Measurements from ENCODE around the gene S100A8.
"Not testable (repeated sequence)": the region's sequence is repeated elsewhere in the genome, so short reads cannot be mapped to it uniquely, and the experiment has no call there.

Gene S100A8

DNA sequence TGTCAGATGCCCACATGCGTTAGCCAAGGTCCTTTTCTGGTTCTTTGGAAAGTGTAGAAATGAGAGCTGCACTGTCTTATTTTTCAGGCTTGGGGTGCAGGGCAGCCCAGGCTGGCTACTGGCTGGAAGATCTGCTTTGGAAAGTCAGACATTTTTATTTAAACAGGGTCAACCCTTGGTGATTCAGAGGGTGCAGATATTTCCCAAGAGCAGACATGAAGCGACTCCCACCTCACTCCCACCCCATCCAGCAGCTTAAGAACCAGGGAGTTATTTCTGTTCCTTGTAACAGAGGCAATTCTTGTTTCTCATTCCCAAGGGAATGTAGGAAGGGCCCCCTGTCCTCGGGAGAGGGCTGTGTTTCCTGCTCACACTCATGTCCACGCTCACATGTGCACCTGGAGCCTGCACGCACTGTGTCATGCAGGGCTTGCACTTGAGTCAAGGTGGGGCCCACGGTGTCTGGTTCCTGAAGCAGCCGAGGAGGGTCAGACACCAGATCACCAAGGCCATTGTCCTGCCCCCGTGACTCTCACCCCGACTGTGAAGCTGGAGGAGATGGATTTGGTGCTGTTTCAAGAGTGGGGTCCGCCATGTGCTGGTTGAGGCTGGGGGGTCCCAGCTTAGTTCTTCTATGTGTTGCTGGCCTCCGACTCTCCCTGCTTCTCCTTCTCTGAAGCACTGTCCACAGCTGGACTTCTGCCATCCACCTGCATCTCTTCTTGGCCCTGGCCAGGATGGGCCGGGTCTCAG, 26.4 kb upstream of the S100A8 start:
- DNase-seq (ENCODE audit: low read depth) = no peak

DNA sequence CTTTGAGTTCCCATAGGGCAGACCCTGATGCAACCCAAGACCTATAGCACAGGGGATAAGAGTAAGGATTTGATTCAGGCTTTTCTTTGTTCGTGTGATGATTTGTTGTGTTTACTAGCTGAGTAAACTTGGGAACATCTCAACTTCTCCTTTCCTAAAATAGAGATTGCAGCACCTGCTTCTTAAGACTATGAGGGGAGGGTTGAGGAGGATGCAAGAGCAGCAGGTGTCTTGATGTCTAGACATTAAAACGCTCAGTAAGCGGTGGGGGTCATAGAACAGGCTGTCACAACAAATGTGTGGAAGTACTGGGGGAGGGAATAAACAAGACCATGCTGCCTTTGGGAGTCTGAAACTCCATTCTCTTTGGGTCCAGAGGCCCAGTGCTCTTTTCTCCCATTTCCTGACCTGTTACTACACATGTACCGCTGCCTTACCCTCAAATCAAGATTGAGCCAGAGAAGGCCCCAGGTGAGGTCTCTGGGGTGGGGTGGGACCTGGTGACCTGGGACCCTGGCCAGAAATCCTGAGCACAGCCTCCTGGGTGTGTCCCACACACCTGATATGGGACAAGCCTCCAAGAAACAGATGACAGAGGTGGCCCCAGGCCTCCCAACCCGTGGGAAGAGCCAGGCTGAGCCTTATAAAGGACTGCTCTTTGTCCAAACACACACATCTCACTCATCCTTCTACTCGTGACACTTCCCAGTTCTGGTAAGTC, 25.1 kb upstream of the S100A8 start, which contains the start of gene S100A7A:
S100A7A (plus strand) TSS at position 671 of the 721 bp plus-strand sequence. CDS start 1,563 bp downstream, outside the sequence.
- no peak for DNase-seq (ENCODE audit: low read depth)

DNA sequence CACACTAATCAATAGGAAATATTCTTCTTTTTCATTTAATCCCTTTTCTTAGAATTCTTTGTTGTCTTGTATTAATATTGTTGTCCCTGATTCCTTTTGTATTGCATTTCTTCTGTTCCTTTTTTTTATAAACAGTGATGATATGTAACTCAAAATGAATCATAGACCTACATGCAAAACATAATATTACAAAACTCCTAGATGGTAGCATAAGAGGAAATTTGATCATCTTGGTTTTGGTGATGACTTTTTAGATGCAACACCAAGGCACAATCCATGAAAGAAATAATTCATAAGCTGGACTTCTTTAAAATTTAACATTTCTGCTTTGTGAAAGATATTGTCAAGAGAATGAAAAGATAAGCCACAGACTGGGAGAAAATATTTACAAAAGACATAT, 23.1 kb upstream of the S100A8 start:
- DNase-seq (ENCODE audit: low read depth) = not testable (repeated sequence)

DNA sequence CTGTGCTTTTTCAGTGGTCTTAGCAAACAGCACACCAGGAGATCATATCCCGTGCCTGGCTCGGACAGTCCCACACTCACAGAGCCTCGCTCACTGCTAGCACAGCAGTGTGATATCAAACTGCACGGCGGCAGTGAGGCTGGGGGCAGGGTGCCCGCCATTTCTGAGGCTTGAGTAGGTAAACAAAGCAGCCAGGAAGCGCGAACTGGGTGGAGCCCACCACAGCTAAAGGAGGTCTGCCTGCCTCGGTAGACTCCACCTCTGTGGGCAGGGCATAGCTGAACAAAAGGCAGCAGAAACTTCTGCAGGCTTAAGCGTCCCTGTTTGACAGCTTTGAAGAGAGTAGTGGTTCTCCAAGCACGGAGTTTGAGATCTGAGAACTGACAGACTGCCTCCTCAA, 16.4 kb upstream of the S100A8 start:
- not testable (repeated sequence) for DNase-seq (ENCODE audit: low read depth)

DNA sequence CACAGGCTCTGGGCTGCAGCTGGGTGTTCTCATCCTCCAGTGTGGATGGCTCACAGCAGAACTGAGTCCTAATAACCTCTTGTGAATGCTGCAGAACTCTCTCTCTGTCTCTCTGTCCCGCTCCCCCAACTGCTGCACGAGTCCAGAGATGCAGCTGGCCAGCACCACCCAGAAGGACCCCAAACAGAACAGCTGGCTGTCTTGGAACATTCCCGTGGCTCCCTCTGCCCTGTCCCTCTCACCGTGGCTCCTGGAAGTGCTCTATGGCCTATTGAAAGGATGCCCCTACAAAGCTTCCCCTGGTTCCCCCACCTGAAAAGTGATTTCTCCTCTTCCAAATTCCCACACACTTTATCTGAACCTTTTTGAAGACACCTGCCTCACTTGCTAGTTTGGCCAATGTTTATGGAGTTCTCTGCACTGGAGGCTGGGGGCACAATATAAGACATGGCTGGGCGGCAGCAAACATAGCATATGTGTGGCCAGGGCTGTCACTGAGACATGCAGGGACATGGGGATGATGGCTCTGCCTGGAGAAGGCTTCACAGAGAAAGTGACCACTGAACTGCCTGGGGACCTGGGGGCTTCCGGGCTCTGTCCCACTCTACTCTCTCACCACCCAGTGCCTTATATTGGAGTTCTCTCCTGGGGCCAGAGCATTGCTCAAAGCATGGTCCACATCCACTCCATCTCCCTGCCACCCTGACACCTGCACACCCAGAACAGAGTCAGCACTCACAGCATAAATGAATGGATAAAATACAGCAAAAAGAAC, 15.1 kb upstream of the S100A8 start:
- not testable (repeated sequence) for DNase-seq (ENCODE audit: low read depth)

DNA sequence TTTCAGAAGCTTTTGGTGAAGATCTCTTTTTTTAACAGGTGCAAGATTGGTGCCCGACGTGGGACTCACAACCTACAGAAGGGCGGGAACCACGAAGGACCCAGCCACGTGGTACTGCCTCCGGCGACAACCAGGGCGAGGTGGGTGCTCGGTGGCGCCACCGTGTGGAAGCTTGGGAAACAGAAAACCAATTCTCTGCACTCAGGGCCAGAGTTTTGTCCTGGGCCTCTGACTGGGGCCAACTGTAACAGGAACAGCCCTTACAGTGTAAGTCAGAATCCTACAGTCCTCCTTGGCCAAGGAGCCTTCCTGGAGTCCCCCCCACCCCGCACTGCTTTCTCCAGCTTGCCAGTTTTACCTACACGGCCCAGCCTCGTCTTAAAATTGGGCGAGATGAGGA, 13.9 kb upstream of the S100A8 start:
- peak; percentile 56 for DNase-seq (ENCODE audit: low read depth)

DNA sequence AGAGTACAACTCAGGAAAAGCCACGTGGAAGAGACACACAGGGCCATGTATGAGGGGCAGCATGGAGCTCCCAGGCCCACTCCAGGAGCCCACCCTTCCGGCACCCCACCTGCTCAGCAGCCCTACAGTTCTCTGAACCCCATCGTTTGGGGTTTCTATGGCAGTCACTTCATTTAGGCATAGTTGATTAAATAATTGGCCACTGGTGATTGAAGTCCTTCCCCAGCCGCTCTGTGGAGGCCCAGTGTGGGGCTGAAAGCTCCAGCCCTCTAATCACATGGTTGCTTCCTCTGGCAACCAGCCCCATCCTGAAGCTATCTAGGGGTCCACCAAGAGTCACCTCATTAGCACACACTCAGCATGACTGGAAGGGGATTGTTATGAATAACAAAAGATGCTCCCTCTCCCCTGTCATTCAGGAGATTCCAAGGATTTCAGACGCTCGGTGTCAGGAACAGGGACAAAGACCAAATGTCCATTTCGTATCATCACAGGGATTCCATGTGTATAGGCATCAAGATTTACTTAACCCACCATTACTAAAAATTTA, 13.3 kb upstream of the S100A8 start:
- DNase-seq (ENCODE audit: low read depth) = no peak

DNA sequence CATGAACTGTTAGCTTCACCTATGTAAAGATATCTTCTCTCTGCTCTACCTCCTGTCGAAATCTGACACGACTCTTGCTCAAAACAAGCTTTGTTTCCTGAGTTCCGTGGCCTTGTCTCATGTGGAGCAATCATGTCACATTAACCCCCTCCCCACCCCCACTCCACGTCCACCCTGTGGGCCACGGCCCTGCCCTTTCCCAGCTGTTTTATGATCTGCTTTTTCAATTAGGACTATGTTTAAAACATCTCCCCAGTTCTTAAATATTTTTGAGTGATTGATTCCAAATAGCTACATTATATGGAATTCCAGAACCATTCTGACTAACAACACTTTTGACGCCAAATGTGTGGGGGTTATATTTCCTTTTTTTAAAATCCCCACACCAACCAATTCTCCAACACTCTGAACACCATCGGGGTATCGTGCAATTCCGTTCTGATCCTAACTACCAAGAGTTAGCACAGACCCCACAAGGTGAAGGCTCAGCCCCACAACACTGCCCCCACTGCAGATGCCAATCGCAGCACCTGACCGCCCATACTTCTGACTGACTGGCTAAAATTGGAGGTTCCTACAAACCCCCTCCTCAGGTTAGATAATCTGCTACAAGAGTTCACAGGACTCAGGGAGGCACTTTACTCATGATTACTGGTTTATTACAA, 12.7 kb upstream of the S100A8 start:
- DNase-seq (ENCODE audit: low read depth) = no peak

DNA sequence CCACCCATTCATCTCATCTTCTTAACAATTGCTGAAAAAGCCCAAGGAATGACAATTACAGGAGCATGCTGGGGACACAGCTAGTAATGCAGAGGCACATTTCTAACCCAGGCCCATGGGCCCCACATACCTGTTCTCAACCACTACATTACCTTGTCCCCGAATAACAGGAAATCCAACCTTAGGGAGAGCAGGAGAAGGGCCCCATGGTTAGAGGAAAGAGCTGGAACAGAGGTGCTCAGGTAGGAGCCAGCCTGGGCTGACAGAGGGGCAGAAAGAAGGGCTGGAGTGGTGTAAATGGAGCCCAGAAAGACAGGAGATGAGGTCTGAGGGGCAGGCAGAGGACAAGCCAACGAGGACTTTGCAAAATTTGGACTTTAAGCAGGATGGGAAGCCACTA, 11.4 kb upstream of the S100A8 start:
- DNase-seq (ENCODE audit: low read depth) = no peak

DNA sequence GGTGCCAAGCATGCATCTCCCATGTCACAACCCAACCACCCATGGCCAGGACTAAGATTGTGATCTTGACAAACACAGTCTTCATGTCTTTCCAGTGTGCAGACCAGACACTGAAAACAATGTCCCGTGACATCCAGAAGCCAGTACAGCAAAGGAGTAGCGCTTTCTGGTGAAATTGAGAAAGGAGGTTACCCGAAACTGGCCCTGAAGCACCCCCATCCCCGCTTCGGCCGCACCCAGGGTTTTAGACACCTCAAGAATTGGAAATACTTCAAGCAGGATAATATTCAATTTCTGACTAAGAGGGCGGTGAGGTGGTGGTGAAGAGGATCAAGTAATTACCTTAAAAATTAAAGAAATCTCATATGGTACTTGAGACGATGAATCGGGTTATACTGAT, 10.6 kb upstream of the S100A8 start:
- no peak for DNase-seq (ENCODE audit: low read depth)

DNA sequence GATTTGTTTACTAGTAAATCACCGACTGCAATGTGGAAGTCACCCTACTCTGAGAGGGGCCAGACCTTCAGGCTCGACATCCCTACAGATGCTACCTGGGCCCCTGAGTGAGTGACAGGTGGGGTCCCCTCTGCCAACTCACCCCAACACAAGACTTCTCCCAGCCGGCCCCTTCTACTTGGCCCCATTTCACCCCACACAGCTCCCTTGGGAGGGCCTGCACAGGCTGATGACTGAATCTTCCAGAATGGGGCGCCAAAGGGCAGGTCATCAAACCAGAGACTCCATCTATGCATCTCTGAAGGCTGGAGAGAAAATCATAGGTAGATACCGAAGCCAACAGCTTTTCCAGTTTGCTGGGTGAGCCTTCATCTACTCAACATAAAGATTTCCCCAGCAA, 9.4 kb upstream of the S100A8 start:
- no peak for DNase-seq (ENCODE audit: low read depth)

DNA sequence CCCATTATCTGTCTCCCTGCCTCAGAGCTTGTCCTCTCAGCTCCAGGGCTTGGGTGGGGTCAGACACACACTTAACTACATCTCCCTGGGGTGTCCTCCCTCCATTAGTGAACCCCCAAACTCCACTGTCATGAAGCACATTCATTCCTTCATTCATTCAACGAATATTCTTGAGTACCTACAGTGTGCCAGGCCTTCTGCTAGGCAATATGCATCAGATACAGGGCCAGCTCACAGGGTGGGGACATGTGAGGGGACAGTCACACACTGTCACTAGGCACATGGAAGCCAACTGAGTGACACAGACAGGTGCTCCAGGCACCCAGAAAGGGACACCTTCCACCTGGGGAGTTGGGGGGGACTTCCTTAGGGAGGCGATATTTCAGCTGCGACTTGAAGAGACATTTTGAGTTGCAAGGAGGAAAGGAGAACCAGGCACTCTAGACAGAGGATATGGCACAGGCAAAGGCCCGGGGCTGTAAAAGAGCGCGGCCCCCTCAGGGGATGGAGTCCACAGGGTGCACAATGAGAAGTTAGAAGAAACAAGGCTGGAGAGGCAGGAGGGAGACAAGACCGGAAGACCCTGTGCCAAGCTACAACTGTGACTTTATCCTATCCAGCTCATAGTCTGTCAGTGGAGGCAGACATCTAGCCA, 8.7 kb upstream of the S100A8 start:
- DNase-seq (ENCODE audit: low read depth) = no peak

DNA sequence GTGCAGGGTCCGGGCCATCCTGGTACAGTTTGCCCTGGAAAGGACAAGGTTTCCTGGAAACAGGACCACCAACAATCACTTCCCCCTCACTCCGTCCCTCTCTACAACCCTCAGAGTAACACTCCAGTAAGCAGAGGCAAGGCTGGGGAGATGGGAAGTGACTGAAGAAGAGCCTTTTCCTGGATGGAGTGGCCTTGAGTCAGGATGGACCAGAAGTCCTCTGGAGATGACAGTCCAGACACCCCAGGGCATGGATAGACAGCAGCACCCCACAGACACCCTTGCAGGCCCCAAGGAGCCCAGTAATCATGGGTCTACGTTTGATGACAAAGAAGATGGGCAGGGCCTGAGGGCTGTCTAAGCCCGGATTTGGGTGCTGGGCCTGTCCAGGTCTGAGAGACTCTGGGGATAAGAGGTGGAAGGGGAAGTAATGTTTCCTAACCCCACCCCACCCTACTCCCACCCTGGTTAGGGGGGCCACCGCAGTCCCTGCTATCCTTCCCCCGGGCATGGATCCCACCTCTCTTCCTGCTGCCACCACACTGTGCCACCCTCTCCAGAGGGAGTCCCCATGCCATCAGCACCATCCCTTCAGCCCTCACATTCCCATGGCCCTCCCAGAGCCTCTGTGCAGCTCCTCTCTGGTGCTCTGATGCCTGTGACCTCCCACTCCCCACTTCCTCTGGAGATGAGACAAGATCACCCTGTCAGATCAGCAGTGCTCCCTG, 7.2 kb upstream of the S100A8 start:
- DNase-seq (ENCODE audit: low read depth) = no peak

DNA sequence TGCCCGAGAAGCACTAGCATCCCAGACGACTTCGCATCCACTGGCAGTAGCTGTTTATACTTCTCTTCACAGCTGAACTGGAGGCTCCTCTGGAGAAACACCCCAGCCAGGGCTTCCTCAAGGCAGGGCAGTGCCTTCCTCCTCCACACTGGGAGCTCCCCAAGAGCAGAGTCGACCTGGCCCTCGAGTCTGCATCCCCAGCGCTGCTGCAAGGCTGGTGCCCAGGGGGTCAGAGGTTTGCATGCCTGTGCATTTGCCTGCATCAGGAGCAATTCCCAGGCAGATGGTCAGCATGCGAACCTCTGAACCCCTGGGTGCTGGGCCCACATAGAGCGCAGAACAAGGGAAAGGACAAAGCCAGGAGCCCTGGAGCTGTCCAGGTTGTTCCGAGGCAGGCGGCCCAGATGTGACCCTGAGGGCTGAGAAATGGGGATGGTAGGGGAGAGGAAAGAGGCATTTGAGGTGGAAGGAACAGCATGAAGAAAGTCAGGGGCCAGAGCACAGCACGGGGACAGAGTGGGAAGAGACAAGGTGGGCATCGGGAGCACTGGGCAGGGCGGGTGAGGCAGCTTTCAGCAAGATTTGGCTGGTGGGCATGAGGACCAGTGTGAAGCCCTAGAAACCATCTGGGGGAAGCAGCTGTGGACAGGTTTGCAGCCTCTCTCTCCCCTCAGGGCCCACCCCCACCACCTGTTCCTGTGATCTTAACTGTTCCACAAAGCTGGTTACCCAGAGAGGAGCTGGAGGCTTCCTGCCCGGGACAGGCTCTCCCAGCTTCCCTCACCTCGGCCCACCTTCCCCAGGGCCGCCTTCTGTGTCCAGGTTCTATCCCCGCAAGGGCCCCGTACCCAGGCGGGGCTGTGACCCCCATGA, 6.4 kb upstream of the S100A8 start:
- no peak for DNase-seq (ENCODE audit: low read depth)

DNA sequence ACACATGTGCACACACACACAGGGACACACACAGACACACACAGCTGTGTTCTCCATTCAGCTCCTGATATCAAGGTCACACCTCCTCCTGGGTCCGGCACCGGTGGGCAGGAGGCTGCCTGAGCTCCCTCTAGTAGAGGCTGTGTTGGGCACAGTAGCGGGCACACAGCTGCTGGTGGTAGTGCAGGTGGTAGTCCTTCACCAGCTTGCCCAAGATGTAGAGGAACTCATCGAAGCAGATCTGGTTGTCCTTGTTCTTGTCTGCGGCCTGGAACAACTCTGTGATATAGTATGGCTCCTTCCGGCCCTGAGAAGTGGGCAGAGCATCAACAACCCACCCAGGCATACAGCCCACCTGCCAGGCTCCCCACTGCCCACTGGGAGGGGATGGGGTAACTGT, 5.6 kb upstream of the S100A8 start:
- DNase-seq (ENCODE audit: low read depth) = no peak

DNA sequence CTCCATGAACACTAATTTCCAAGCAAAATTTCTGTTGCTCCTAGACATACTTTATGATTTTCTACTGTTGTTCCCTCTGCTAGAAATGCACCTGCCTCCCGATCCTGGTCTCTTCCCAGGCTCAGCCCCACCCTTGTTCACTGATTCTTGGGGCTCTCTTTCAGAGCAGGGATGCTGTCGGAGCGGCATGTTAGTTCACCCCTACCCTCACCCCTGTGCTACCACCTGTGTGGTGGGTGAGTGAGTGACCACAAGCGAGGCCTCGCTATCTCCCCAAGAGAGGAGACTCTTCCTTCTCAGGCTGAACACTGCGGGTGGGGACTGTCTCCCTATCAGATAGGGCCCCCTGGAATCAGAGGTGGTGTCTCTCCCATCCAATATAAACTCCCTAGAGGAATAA, 4.9 kb upstream of the S100A8 start:
- DNase-seq (ENCODE audit: low read depth) = no peak

DNA sequence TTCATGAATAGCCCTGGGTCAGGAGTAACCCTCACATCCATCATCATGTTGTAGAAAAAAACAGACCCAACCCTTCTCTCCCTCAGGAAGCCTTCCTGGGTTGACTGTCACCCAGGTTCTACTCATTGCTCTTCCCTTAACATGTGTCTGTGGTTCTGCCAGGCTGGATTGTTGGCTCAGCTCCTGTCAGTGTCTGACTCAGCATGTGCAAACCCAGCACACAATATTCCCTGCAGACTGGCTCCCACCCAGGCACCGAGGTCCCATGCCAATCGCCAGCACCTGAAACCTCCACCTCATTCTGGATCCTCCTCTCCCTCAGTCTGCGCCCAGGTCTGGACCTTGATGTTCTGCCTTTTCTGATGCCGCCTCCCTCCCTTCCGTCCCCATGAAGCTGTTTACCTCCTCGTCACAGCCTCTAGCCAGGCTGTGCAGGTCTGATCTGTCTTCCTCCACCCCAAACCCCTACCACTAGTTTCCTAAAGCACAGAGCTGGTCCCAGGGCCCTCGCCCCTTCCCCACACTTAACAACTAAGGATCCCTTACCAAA, 4.3 kb upstream of the S100A8 start:
- DNase-seq (ENCODE audit: low read depth) = no peak

DNA sequence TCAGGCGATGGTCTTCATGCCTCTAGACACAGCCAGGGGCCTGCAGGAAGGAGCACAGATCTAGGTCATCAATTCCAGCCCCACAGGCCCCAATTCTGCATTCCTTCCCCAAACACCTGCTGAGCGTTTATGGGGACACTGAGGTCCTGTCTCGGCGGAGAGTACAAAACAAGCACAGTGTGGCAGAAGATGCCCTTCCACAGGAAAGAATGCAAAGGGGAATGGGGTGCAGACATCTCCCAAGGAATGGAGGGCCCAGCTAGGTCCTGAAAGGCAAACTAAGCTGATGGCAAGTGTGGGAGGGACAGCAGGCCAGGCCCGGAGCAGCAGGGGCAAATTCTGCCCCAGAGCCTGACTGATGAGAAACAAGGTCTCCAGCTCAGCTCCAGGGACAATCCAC, 3.5 kb upstream of the S100A8 start:
- DNase-seq (ENCODE audit: low read depth) = no peak

DNA sequence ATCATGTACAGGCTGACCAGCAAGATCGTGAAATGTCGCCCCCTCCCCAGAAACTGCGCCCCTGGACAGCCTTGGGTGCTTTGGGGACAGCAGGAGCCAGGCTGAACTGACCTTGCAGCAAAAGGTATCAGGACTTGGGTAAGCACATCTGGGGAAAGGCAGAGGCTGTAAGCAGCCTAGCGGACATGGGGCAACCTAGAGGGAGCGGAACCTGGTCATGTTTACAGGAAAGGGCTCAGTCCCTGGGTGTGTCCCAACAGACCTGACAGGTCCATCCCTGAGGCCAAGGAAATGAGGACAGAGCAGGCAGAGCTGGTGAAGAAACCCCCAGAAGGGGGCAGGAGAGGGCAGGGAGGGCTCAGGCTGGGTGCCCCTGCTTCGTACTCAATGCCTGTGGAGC, 3.1 kb upstream of the S100A8 start:
- no peak for DNase-seq (ENCODE audit: low read depth)

Measured in activated T-cell treated with anti-CD3 and anti-CD28 coated beads for 48 hours (primary cell).